Mesothelial cell of epicardium (in vitro differentiated cells): ENCODE results near the gene FANCC. TPM values are rescaled to one million over a fixed set of nuclear protein-coding genes. Genes with fewer than 3 reads are reported as not detected.

Experiments used
- DNase-seq, 2 experiments: peaks; one replicate each; pipeline ENCODE4 v3.0.0; 2021; ENCODE audit warnings: low spot score in 2 of 2; ENCODE audit not compliant: unreplicated experiment in 2 of 2
- H3K27ac Mint-ChIP-seq: 2 replicates; pipeline ENCODE4 v1.8.0; 2021; ENCODE audit warnings: mixed read lengths
- H3K27me3 Mint-ChIP-seq: 2 replicates; pipeline ENCODE4 v1.8.0; 2021; ENCODE audit warnings: low read depth, mixed read lengths
- H3K36me3 Mint-ChIP-seq: 2 replicates; pipeline ENCODE4 v1.8.0; 2021; ENCODE audit warnings: mixed read lengths
- H3K4me1 Mint-ChIP-seq: 2 replicates; pipeline ENCODE4 v1.8.0; 2021; ENCODE audit warnings: mixed read lengths
- H3K4me3 Mint-ChIP-seq: 2 replicates; pipeline ENCODE4 v1.8.0; 2021; ENCODE audit warnings: mild to moderate bottlenecking, moderate library complexity, mixed read lengths
- H3K9me3 Mint-ChIP-seq: 2 replicates; pipeline ENCODE4 v1.8.0; 2021; ENCODE audit warnings: mixed read lengths
- total RNA-seq: library from RNA; stranded (reverse); gene quantifications from 3 replicates; pipeline ENCODE4 v1.2.1, GENCODE V29; 2021
- TF ChIP-seq, protein P1 (sequence below): fragments of 200-600 bp; sonication (generic); IDR thresholded peaks from one replicate; pipeline ENCODE4 v1.5.0; 2021; ENCODE audit warnings: antibody characterized with exemption; ENCODE audit not compliant: unreplicated experiment

Gene FANCC
- total RNA-seq, 1 donor from 2014 or later = 22.5 TPM

- Mint-ChIP-seq H3K4me3 (no peak overlapping the region), H3K36me3 (peaks cover 31% of the 10 kb centered on the region)
- TF ChIP-seq, protein P1, sequence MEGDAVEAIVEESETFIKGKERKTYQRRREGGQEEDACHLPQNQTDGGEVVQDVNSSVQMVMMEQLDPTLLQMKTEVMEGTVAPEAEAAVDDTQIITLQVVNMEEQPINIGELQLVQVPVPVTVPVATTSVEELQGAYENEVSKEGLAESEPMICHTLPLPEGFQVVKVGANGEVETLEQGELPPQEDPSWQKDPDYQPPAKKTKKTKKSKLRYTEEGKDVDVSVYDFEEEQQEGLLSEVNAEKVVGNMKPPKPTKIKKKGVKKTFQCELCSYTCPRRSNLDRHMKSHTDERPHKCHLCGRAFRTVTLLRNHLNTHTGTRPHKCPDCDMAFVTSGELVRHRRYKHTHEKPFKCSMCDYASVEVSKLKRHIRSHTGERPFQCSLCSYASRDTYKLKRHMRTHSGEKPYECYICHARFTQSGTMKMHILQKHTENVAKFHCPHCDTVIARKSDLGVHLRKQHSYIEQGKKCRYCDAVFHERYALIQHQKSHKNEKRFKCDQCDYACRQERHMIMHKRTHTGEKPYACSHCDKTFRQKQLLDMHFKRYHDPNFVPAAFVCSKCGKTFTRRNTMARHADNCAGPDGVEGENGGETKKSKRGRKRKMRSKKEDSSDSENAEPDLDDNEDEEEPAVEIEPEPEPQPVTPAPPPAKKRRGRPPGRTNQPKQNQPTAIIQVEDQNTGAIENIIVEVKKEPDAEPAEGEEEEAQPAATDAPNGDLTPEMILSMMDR = no peak
These were observed 209.5 kb downstream of the FANCC start for GRCh38 chr9:95107976-95108375.

DNA sequence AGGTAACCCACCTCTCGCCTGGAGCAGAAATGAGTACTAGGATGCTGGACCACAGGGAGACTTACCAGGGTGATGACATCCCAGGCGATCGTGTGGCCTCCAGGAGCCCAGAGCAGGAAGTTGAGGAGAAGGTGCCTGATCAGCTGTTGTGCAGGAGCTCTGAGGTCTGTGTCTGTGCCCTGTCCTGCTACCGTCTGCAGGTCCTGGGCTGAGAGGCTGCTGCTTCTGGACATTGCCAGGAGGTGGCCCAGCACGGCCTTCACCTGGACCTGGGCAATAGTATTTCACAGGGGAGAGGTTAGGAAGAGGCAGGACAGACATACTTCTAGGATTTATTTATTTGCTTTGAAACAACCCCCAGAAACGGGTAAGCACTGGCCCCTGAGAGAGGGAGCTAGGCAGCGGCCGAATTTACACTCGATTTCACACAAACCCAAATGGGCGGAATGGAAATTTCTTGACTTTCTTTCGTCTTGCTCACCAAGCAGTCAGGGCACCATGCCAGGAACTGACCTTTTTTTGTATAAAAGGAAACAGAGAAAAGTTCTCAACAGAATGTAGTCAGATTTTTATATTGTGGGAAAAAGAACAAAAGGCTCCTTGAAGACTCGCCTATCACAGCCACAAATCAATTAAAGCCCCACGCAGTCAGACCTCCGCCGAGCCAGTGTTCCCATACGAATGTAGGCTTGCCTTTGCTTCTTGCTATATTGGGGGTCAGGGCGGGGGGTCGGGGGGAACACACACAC, 210.3 kb downstream of the FANCC start:
- Mint-ChIP-seq H3K36me3 (peaks cover 27% of the 10 kb centered on the region), H3K9me3 (no peaks in the 10 kb centered on the region), H3K27ac (peak overlapping the region; percentile 18), H3K27me3 (no peaks in the 10 kb centered on the region), H3K4me1 (peaks cover 7% of the 10 kb centered on the region), H3K4me3 (no peak overlapping the region)
- TF ChIP-seq, protein P1 = no peak
- DNase-seq = no peak

More at GRCh38 chr9:95107976-95108375, 209.5 kb downstream of the FANCC start:
- no peak overlapping the region for H3K27ac Mint-ChIP-seq
- H3K9me3 Mint-ChIP-seq = no peaks in the 10 kb centered on the region
- DNase-seq = no peak
- H3K27me3 Mint-ChIP-seq = no peaks in the 10 kb centered on the region
- peaks cover 4% of the 10 kb centered on the region for H3K4me1 Mint-ChIP-seq

DNA sequence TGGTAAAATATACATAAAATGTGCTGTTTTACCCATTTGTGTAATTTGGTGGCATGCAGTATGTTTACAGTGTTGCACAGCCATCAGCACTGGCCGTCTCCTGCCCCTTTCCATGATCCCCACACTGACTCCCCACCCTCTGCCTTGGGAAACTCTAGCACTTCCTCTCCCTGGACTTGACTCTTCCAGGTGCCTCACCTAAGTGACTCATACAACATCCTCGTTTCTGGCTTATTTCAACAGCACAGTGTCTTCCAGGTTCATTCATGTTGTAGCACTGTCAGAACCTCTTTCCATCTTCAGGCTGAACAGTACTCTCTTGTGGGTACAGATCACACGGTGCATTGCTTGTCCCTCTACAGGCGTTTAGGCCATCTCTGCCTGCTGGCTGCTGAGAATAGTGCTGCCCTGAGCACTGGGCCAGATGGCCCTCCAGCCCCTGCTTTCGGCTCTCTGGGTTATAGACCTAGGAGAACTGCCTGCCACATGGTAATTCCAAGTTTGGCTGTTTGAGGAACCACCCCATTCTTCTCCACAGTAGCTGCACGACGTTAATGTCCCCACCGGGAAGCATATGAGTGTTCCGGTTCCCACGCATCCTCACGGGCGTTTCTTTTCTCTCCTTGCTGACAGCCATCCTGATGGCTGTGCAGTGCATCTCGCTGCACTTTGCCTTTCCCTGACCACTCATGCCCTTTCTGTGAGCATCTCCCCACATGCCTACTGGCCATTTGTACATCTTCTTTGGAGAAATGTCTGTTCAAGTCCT, 211.8 kb downstream of the FANCC start:
- H3K27me3 Mint-ChIP-seq = no peaks in the 10 kb centered on the region
- peaks cover 22% of the 10 kb centered on the region for H3K4me1 Mint-ChIP-seq
- peaks cover 22% of the 10 kb centered on the region for H3K36me3 Mint-ChIP-seq
- no peak overlapping the region for H3K27ac Mint-ChIP-seq
- H3K4me3 Mint-ChIP-seq = no peak overlapping the region
- H3K9me3 Mint-ChIP-seq = no peaks in the 10 kb centered on the region
- no peak for DNase-seq
- TF ChIP-seq, protein P1 = no peak

- DNase-seq = no peak
- TF ChIP-seq, protein P1 = no peak
- peaks cover 27% of the 10 kb centered on the region for H3K4me1 Mint-ChIP-seq
- no peak overlapping the region for H3K4me3 Mint-ChIP-seq
- H3K9me3 Mint-ChIP-seq = no peaks in the 10 kb centered on the region
- no peak overlapping the region for H3K27ac Mint-ChIP-seq
- H3K27me3 Mint-ChIP-seq = no peaks in the 10 kb centered on the region
- peaks cover 22% of the 10 kb centered on the region for H3K36me3 Mint-ChIP-seq
These were observed 212.5 kb downstream of the FANCC start for GRCh38 chr9:95104980-95105379.

GRCh38 chr9:95104581-95104960, 212.9 kb downstream of the FANCC start:
- no peak for DNase-seq
- no peak overlapping the region for H3K27ac Mint-ChIP-seq
- H3K4me3 Mint-ChIP-seq = no peak overlapping the region
- no peaks in the 10 kb centered on the region for H3K27me3 Mint-ChIP-seq
- no peaks in the 10 kb centered on the region for H3K9me3 Mint-ChIP-seq
- TF ChIP-seq, protein P1 = no peak
- H3K4me1 Mint-ChIP-seq = peaks cover 29% of the 10 kb centered on the region
- peaks cover 22% of the 10 kb centered on the region for H3K36me3 Mint-ChIP-seq
